Measurements from ENCODE around the gene MYBPH.

MYBPH gene

GRCh38 chr1:203140743-203141520 is 34.7 kb downstream of the MYBPH start:
- Histone ChIP-seq H3K4ac (ENCODE audit: low read depth in 1 of 2, low read length in 2 of 2) (no peak overlapping the region), H3K27me3 (ENCODE audit: control insufficient read depth in 1 of 2, insufficient read depth in 1 of 2, low read length in 2 of 2) (peaks cover 0 to 3% of the 10 kb centered on the region in 2 experiments), H3K27ac (ENCODE audit: low read length, poor library complexity, severe bottlenecking) (no peak overlapping the region), H4K8ac (ENCODE audit: low read length) (no peak overlapping the region), H2AK5ac (ENCODE audit: low read length, severe bottlenecking) (peak overlapping the region; percentile 46), H3K23ac (ENCODE audit: low read length in 2 of 2) (no peak overlapping the region), H3K4me3 (ENCODE audit: insufficient read depth in 1 of 2, low read depth in 1 of 2, low read length in 2 of 2) (no peak overlapping the region), H3K14ac (ENCODE audit: low read length in 2 of 2) (no peak overlapping the region), H3K9ac (ENCODE audit: low read length) (no peak overlapping the region), H3K79me1 (replicated peaks; ENCODE audit: low read length, poor library complexity, severe bottlenecking) (peaks cover 44% of the 10 kb centered on the region), H2BK12ac (ENCODE audit: low read length in 2 of 2) (peak overlapping the region in 1 of 2 experiments; percentile 65), H2BK15ac (ENCODE audit: low read depth, poor library complexity, severe bottlenecking) (no peak overlapping the region), H2BK5ac (ENCODE audit: low read depth, low read length, poor library complexity, severe bottlenecking) (no peak overlapping the region), H3K18ac (ENCODE audit: low read depth in 1 of 2, low read length in 2 of 2) (no peak overlapping the region), H4K91ac (ENCODE audit: low read length) (no peak overlapping the region), H2AFZ (ENCODE audit: low read depth, low read length) (no peak overlapping the region), H3K36me3 (ENCODE audit: control insufficient read depth in 1 of 2, insufficient read depth in 2 of 2, low read depth in 1 of 2, low read length in 2 of 2) (peaks cover 23 to 43% of the 10 kb centered on the region in 2 experiments), H2BK120ac (ENCODE audit: low read depth, low read length) (no peak overlapping the region), H3K9me3 (ENCODE audit: control insufficient read depth, low read length) (no peaks in the 10 kb centered on the region), H3K4me2 (ENCODE audit: low read length, poor library complexity, severe bottlenecking) (no peak overlapping the region), H3K4me1 (ENCODE audit: control insufficient read depth, insufficient read depth, low read depth, low read length) (peaks cover 39% of the 10 kb centered on the region)
- WGBS = 65% methylated on average over 5 of the region's 5 CpGs
- no peak for DNase-seq

- Histone ChIP-seq H2BK5ac (ENCODE audit: low read depth, low read length, poor library complexity, severe bottlenecking) (no peak overlapping the region), H3K27ac (ENCODE audit: low read length, poor library complexity, severe bottlenecking) (no peak overlapping the region), H2AK5ac (ENCODE audit: low read length, severe bottlenecking) (no peak overlapping the region), H3K4me1 (ENCODE audit: control insufficient read depth, insufficient read depth, low read depth, low read length) (peaks cover 33% of the 10 kb centered on the region), H3K14ac (ENCODE audit: low read length in 2 of 2) (no peak overlapping the region), H3K79me1 (replicated peaks; ENCODE audit: low read length, poor library complexity, severe bottlenecking) (peaks cover 42% of the 10 kb centered on the region), H3K4me3 (ENCODE audit: insufficient read depth in 1 of 2, low read depth in 1 of 2, low read length in 2 of 2) (no peak overlapping the region), H4K91ac (ENCODE audit: low read length) (peak overlapping the region; percentile 34), H2AFZ (ENCODE audit: low read depth, low read length) (no peak overlapping the region), H2BK15ac (ENCODE audit: low read depth, poor library complexity, severe bottlenecking) (no peak overlapping the region), H3K4me2 (ENCODE audit: low read length, poor library complexity, severe bottlenecking) (no peak overlapping the region), H4K8ac (ENCODE audit: low read length) (no peak overlapping the region), H3K4ac (ENCODE audit: low read depth in 1 of 2, low read length in 2 of 2) (no peak overlapping the region), H3K9me3 (ENCODE audit: control insufficient read depth, low read length) (no peaks in the 10 kb centered on the region), H3K27me3 (ENCODE audit: control insufficient read depth in 1 of 2, insufficient read depth in 1 of 2, low read length in 2 of 2) (peaks cover 0 to 3% of the 10 kb centered on the region in 2 experiments), H2BK12ac (ENCODE audit: low read length in 2 of 2) (no peak overlapping the region), H3K23ac (ENCODE audit: low read length in 2 of 2) (no peak overlapping the region), H3K36me3 (ENCODE audit: control insufficient read depth in 1 of 2, insufficient read depth in 2 of 2, low read depth in 1 of 2, low read length in 2 of 2) (peaks cover 23 to 37% of the 10 kb centered on the region in 2 experiments), H3K18ac (ENCODE audit: low read depth in 1 of 2, low read length in 2 of 2) (no peak overlapping the region), H3K9ac (ENCODE audit: low read length) (no peak overlapping the region), H2BK120ac (ENCODE audit: low read depth, low read length) (no peak overlapping the region)
- 87% methylated on average over 5 of the region's 8 CpGs for WGBS
- no peak for DNase-seq
These were observed 35.6 kb downstream of the MYBPH start for GRCh38 chr1:203139976-203140475.

- Histone ChIP-seq H3K18ac (ENCODE audit: low read depth in 1 of 2, low read length in 2 of 2) (no peak overlapping the region), H3K27ac (ENCODE audit: low read length, poor library complexity, severe bottlenecking) (no peak overlapping the region), H3K9me3 (ENCODE audit: control insufficient read depth, low read length) (no peaks in the 10 kb centered on the region), H4K91ac (ENCODE audit: low read length) (no peak overlapping the region), H3K14ac (ENCODE audit: low read length in 2 of 2) (no peak overlapping the region), H3K79me1 (replicated peaks; ENCODE audit: low read length, poor library complexity, severe bottlenecking) (peaks cover 44% of the 10 kb centered on the region), H3K4me3 (ENCODE audit: insufficient read depth in 1 of 2, low read depth in 1 of 2, low read length in 2 of 2) (no peak overlapping the region), H3K23ac (ENCODE audit: low read length in 2 of 2) (no peak overlapping the region), H3K36me3 (ENCODE audit: control insufficient read depth in 1 of 2, insufficient read depth in 2 of 2, low read depth in 1 of 2, low read length in 2 of 2) (peaks cover 23 to 36% of the 10 kb centered on the region in 2 experiments), H3K4ac (ENCODE audit: low read depth in 1 of 2, low read length in 2 of 2) (no peak overlapping the region), H3K4me2 (ENCODE audit: low read length, poor library complexity, severe bottlenecking) (no peak overlapping the region), H2BK120ac (ENCODE audit: low read depth, low read length) (no peak overlapping the region), H4K8ac (ENCODE audit: low read length) (no peak overlapping the region), H3K4me1 (ENCODE audit: control insufficient read depth, insufficient read depth, low read depth, low read length) (peaks cover 39% of the 10 kb centered on the region), H2BK15ac (ENCODE audit: low read depth, poor library complexity, severe bottlenecking) (no peak overlapping the region), H2AK5ac (ENCODE audit: low read length, severe bottlenecking) (no peak overlapping the region), H3K27me3 (ENCODE audit: control insufficient read depth in 1 of 2, insufficient read depth in 1 of 2, low read length in 2 of 2) (peaks cover 0 to 3% of the 10 kb centered on the region in 2 experiments), H2AFZ (ENCODE audit: low read depth, low read length) (no peak overlapping the region), H2BK5ac (ENCODE audit: low read depth, low read length, poor library complexity, severe bottlenecking) (no peak overlapping the region), H2BK12ac (ENCODE audit: low read length in 2 of 2) (no peak overlapping the region), H3K9ac (ENCODE audit: low read length) (no peak overlapping the region)
- no peak for DNase-seq
- WGBS = 94% methylated on average over 3 of the region's 3 CpGs
These were observed 37.6 kb downstream of the MYBPH start for GRCh38 chr1:203138066-203138465.

- H3K14ac ChIP-seq (ENCODE audit: low read length in 2 of 2) = no peak overlapping the region
- peaks cover 16 to 29% of the 10 kb centered on the region in 2 experiments for H3K36me3 ChIP-seq (ENCODE audit: control insufficient read depth in 1 of 2, insufficient read depth in 2 of 2, low read depth in 1 of 2, low read length in 2 of 2)
- no peak overlapping the region for H2BK5ac ChIP-seq (ENCODE audit: low read depth, low read length, poor library complexity, severe bottlenecking)
- H2AFZ ChIP-seq (ENCODE audit: low read depth, low read length) = no peak overlapping the region
- H3K79me1 ChIP-seq (replicated peaks; ENCODE audit: low read length, poor library complexity, severe bottlenecking) = peaks cover 40% of the 10 kb centered on the region
- H3K9me3 ChIP-seq (ENCODE audit: control insufficient read depth, low read length) = no peaks in the 10 kb centered on the region
- no peak overlapping the region for H3K4ac ChIP-seq (ENCODE audit: low read depth in 1 of 2, low read length in 2 of 2)
- no peak overlapping the region for H3K9ac ChIP-seq (ENCODE audit: low read length)
- H3K27ac ChIP-seq (ENCODE audit: low read length, poor library complexity, severe bottlenecking) = no peak overlapping the region
- H3K23ac ChIP-seq (ENCODE audit: low read length in 2 of 2) = no peak overlapping the region
- H3K18ac ChIP-seq (ENCODE audit: low read depth in 1 of 2, low read length in 2 of 2) = no peak overlapping the region
- H4K91ac ChIP-seq (ENCODE audit: low read length) = no peak overlapping the region
- no peak for DNase-seq
- H2BK120ac ChIP-seq (ENCODE audit: low read depth, low read length) = no peak overlapping the region
- no peak overlapping the region for H2AK5ac ChIP-seq (ENCODE audit: low read length, severe bottlenecking)
- no peak overlapping the region for H4K8ac ChIP-seq (ENCODE audit: low read length)
- H3K4me3 ChIP-seq (ENCODE audit: insufficient read depth in 1 of 2, low read depth in 1 of 2, low read length in 2 of 2) = no peak overlapping the region
- H2BK15ac ChIP-seq (ENCODE audit: low read depth, poor library complexity, severe bottlenecking) = no peak overlapping the region
- 97% methylated on average over 3 of the region's 4 CpGs for WGBS
- H2BK12ac ChIP-seq (ENCODE audit: low read length in 2 of 2) = no peak overlapping the region
- peaks cover 36% of the 10 kb centered on the region for H3K4me1 ChIP-seq (ENCODE audit: control insufficient read depth, insufficient read depth, low read depth, low read length)
- H3K27me3 ChIP-seq (ENCODE audit: control insufficient read depth in 1 of 2, insufficient read depth in 1 of 2, low read length in 2 of 2) = peaks cover 0 to 3% of the 10 kb centered on the region in 2 experiments
- no peak overlapping the region for H3K4me2 ChIP-seq (ENCODE audit: low read length, poor library complexity, severe bottlenecking)
These were observed 38.3 kb downstream of the MYBPH start for GRCh38 chr1:203137324-203137723.
